ENCODE data around the gene ABL1.

The ABL1 gene

GRCh38 chr9:130892477-130893304, 57.6 kb downstream of the ABL1 start:
- DNase-seq, result peak in 3 of 4 experiments; percentile 11 to 13 (median 12)

GRCh38 chr9:130893341-130894101, 58.5 kb downstream of the ABL1 start:
- DNase-seq, result peak; percentile 86 to 95 (median 92)

GRCh38 chr9:130894546-130894945, 59.5 kb downstream of the ABL1 start:
- no peak for DNase-seq

GRCh38 chr9:130895038-130895437, 60.0 kb downstream of the ABL1 start:
- no peak for DNase-seq

- DNase-seq, result no peak
Measured at GRCh38 chr9:130895481-130896232, 60.6 kb downstream of the ABL1 start.

GRCh38 chr9:130896233-130897014, 61.4 kb downstream of the ABL1 start, which contains the start of gene QRFP:
TSS of gene QRFP (minus strand) at chr9:130896812. CDS start at chr9:130893838, 2,974 bp downstream.
- no peak for DNase-seq

GRCh38 chr9:130897105-130897751, 62.2 kb downstream of the ABL1 start:
- DNase-seq, result no peak

- DNase-seq, result no peak
Measured at GRCh38 chr9:130897848-130898551, 62.9 kb downstream of the ABL1 start.

- no peak for DNase-seq
Measured at GRCh38 chr9:130898552-130898852, 63.4 kb downstream of the ABL1 start.

- DNase-seq, result no peak
Measured at GRCh38 chr9:130899051-130899748, 64.1 kb downstream of the ABL1 start.

GRCh38 chr9:130900701-130901497, 65.8 kb downstream of the ABL1 start:
- no peak for DNase-seq

GRCh38 chr9:130901498-130902203, 66.6 kb downstream of the ABL1 start:
- no peak for DNase-seq

- DNase-seq, result no peak
Measured at GRCh38 chr9:130902204-130903185, 67.4 kb downstream of the ABL1 start.

- DNase-seq, result no peak
Measured at GRCh38 chr9:130903194-130904069, 68.4 kb downstream of the ABL1 start.

GRCh38 chr9:130904070-130905044, 69.3 kb downstream of the ABL1 start:
- no peak for DNase-seq

All from suppressor macrophage (primary cell).